Measurements from ENCODE around the gene TNFAIP8L1. TPM values are rescaled to one million over a fixed set of nuclear protein-coding genes. Genes with fewer than 3 reads are reported as not detected.

The TNFAIP8L1 gene
- total RNA-seq, 1 experiment from 2014 or later = 8.3 TPM

DNA sequence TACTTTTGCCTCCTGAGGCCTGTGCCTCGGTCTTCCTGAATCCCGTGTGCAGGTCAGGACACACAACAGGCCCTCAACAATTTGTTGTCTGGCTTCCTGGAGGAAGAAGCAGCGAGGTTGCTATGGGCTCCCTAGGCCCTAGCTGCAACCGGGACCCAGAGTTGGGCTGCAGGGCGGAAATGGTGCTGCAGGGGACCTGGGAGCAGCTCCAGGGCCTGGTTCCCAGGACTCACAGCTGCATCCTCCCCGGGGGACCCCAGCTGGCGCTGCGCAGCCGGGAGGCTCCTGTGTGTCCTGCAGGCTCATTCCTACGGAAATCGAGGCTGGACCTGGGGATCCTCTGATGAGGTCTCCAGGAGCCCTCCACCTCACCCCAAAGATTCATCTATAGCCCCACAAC, 999 bp upstream of the TNFAIP8L1 start:
- BruUV-seq (replicated peaks) = no TSS peak
- ATAC-seq (no peak), DNase-seq (no peak)
- intact Hi-C loops (cut with micrococcal nuclease) = no loop called here
- ChIA-PET POLR2A (ENCODE audit: unreplicated experiment) (no interaction called here), CTCF (interaction anchor here (0.5 kb wide), 1 partner anchor 153 kb away, joined by 9 read pairs; the partner anchor contains the start of gene FEM1A)
- no peaks in the 10 kb centered on the region for H4K20me1 ChIP-seq (ENCODE audit: low read length)
- H3K9ac ChIP-seq (ENCODE audit: low read length) = peak overlapping the region; percentile 56; the same call in 1 of the 2 replicates
- H3K27me3 ChIP-seq (ENCODE audit: low read length) = no peaks in the 10 kb centered on the region
- no peak overlapping the region for H3K4me3 ChIP-seq (ENCODE audit: low read length)
- no peaks in the 10 kb centered on the region for H3K36me3 ChIP-seq (ENCODE audit: low read depth, low read length)
- TF ChIP-seq EZH2 (IDR thresholded peaks at IDR 0.05; ENCODE audit: low read length, unreplicated experiment) (no peak), EZH2phosphoT487 (IDR thresholded peaks at IDR 0.05; ENCODE audit: borderline replicate concordance, low read length) (no peak)
- TF ChIP-seq, protein P1, sequence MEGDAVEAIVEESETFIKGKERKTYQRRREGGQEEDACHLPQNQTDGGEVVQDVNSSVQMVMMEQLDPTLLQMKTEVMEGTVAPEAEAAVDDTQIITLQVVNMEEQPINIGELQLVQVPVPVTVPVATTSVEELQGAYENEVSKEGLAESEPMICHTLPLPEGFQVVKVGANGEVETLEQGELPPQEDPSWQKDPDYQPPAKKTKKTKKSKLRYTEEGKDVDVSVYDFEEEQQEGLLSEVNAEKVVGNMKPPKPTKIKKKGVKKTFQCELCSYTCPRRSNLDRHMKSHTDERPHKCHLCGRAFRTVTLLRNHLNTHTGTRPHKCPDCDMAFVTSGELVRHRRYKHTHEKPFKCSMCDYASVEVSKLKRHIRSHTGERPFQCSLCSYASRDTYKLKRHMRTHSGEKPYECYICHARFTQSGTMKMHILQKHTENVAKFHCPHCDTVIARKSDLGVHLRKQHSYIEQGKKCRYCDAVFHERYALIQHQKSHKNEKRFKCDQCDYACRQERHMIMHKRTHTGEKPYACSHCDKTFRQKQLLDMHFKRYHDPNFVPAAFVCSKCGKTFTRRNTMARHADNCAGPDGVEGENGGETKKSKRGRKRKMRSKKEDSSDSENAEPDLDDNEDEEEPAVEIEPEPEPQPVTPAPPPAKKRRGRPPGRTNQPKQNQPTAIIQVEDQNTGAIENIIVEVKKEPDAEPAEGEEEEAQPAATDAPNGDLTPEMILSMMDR (conservative IDR thresholded peaks at IDR 0.05; ENCODE audit: low read depth, low read length) = no peak
- H3K9me2 ChIP-seq (replicated peaks; ENCODE audit: low read length) = no peaks in the 10 kb centered on the region
- H3K4me1 ChIP-seq (ENCODE audit: insufficient read depth, low read length) = peaks cover 34% of the 10 kb centered on the region
- H3K9me3 ChIP-seq (ENCODE audit: low read length) = no peaks in the 10 kb centered on the region
- H3K4me2 ChIP-seq (ENCODE audit: low read length) = no peak overlapping the region
- H3K79me2 ChIP-seq (ENCODE audit: low read length) = peaks cover 22% of the 10 kb centered on the region
- no peak overlapping the region for H3K27ac ChIP-seq (ENCODE audit: low read length)
- peak overlapping the region; percentile 71; the same call in 1 of the 2 replicates for H2AFZ ChIP-seq (ENCODE audit: low read length)
- peaks cover 3% of the 10 kb centered on the region for H3F3A ChIP-seq (ENCODE audit: low read length, unreplicated experiment)

GRCh38 chr19:4639531-4640246, 373 bp downstream of the TNFAIP8L1 start:
- no peaks in the 10 kb centered on the region for H3K27me3 ChIP-seq (ENCODE audit: low read length)
- ATAC-seq = peak; percentile 8
- H3K9me3 ChIP-seq (ENCODE audit: low read length) = no peaks in the 10 kb centered on the region
- H3K27ac ChIP-seq (ENCODE audit: low read length) = no peak overlapping the region
- peak overlapping the region; percentile 99 for H3K4me2 ChIP-seq (ENCODE audit: low read length)
- H3K4me1 ChIP-seq (ENCODE audit: insufficient read depth, low read length) = peaks cover 27% of the 10 kb centered on the region
- POLR2A ChIA-PET (ENCODE audit: unreplicated experiment) = no interaction called here
- peaks cover 3% of the 10 kb centered on the region for H3F3A ChIP-seq (ENCODE audit: low read length, unreplicated experiment)
- H3K9me2 ChIP-seq (replicated peaks; ENCODE audit: low read length) = no peaks in the 10 kb centered on the region
- peak overlapping the region; percentile 89 for H2AFZ ChIP-seq (ENCODE audit: low read length)
- TF ChIP-seq EZH2phosphoT487 (IDR thresholded peaks at IDR 0.05; ENCODE audit: borderline replicate concordance, low read length) (no peak), EZH2 (IDR thresholded peaks at IDR 0.05; ENCODE audit: low read length, unreplicated experiment) (no peak)
- TF ChIP-seq, protein P1 (conservative IDR thresholded peaks at IDR 0.05; ENCODE audit: low read depth, low read length) = no peak
- DNase-seq = no peak
- H3K9ac ChIP-seq (ENCODE audit: low read length) = peak overlapping the region; percentile 73
- intact Hi-C loops (cut with micrococcal nuclease) = no loop called here
- H3K4me3 ChIP-seq (ENCODE audit: low read length) = peak overlapping the region; percentile 90
- TSS peak; percentile 58 for BruUV-seq (replicated peaks)
- H3K36me3 ChIP-seq (ENCODE audit: low read depth, low read length) = no peaks in the 10 kb centered on the region
- peaks cover 22% of the 10 kb centered on the region for H3K79me2 ChIP-seq (ENCODE audit: low read length)
- no peaks in the 10 kb centered on the region for H4K20me1 ChIP-seq (ENCODE audit: low read length)
- CTCF ChIA-PET = interaction anchor here (0.6 kb wide), 1 partner anchor 24 kb away, joined by 5 read pairs; no protein-coding TSS in a partner anchor

Data from PC-3 (cell line).